ENCODE measurements around the gene BORCS5. TPM values are rescaled to one million over a fixed set of nuclear protein-coding genes. Genes with fewer than 3 reads are reported as not detected.

The BORCS5 gene
- total RNA-seq, 5 donors from 2014 or later (not counting 1 experiment from before 2014, with no cell fraction given) = 18.0 to 34.0 (median 25.5) TPM

GRCh38 chr12:12447837-12448236 lies 91.0 kb downstream of the BORCS5 start:
- no peak for DNase-seq
- ChIA-PET POLR2A (interaction anchor here in 1 of 2 donors (0.6 kb wide), 1 partner anchor 32 kb away, joined by 4 read pairs; no protein-coding TSS in a partner anchor), CTCF (no interaction called here)
- H3K36me3 ChIP-seq (ENCODE audit: control insufficient read depth in 2 of 2, extremely low read depth in 1 of 2, insufficient read depth in 1 of 2, low read length in 1 of 2) = peaks cover 0 to 3% of the 10 kb centered on the region in 2 donors
- no CpG with 5 or more reads among the region's 10 CpGs for WGBS (ENCODE audit: insufficient coverage)
- H3K4me1 ChIP-seq (ENCODE audit: control insufficient read depth in 1 of 2, extremely low read depth in 1 of 2, insufficient read depth in 2 of 2, low read length in 2 of 2) = peaks cover 5 to 39% of the 10 kb centered on the region in 2 experiments
- Mint-ChIP-seq H3K4me1 (peaks cover 24 to 55% (median 49%) of the 10 kb centered on the region in 3 donors), H3K4me3 (no peak overlapping the region), H3K27me3 (no peaks in the 10 kb centered on the region), H3K36me3 (peaks cover 27% of the 10 kb centered on the region), H3K27ac (no peak overlapping the region), H3K9me3 (no peaks in the 10 kb centered on the region)
- no peaks in the 10 kb centered on the region for H3K9me3 ChIP-seq
- no peak overlapping the region for H3K27ac ChIP-seq (ENCODE audit: low read length)
- H3K27me3 ChIP-seq (replicated peaks in 1 of 2; ENCODE audit: control insufficient read depth in 2 of 2, extremely low read depth in 1 of 2, insufficient read depth in 2 of 2, low read length in 1 of 2) = no peaks in the 10 kb centered on the region
- ATAC-seq (replicated peaks in 1 of 4) = no peak
- no peak overlapping the region for H3K4me3 ChIP-seq (ENCODE audit: control insufficient read depth in 1 of 2, extremely low read depth in 1 of 2, low read length in 1 of 2)

GRCh38 chr12:12449533-12450025 lies 92.7 kb downstream of the BORCS5 start:
- POLR2A ChIA-PET = no interaction called here
- H3K27ac Mint-ChIP-seq = peak overlapping the region in 1 of 2 donors; percentile 4
- H3K9me3 Mint-ChIP-seq = no peaks in the 10 kb centered on the region

GRCh38 chr12:12450043-12450471 lies 93.2 kb downstream of the BORCS5 start:
- Histone ChIP-seq H3K27me3 (replicated peaks in 1 of 2; ENCODE audit: control insufficient read depth in 2 of 2, extremely low read depth in 1 of 2, insufficient read depth in 2 of 2, low read length in 1 of 2) (no peaks in the 10 kb centered on the region), H3K4me1 (ENCODE audit: control insufficient read depth in 1 of 2, extremely low read depth in 1 of 2, insufficient read depth in 2 of 2, low read length in 2 of 2) (peaks cover 0 to 19% of the 10 kb centered on the region in 2 experiments), H3K4me3 (ENCODE audit: control insufficient read depth in 1 of 2, extremely low read depth in 1 of 2, low read length in 1 of 2) (no peak overlapping the region), H3K36me3 (ENCODE audit: control insufficient read depth in 2 of 2, extremely low read depth in 1 of 2, insufficient read depth in 1 of 2, low read length in 1 of 2) (peaks cover 0 to 3% of the 10 kb centered on the region in 2 donors), H3K27ac (ENCODE audit: low read length) (no peak overlapping the region), H3K9me3 (no peaks in the 10 kb centered on the region)
- no peak overlapping the region for H3K4me3 Mint-ChIP-seq
- DNase-seq = no peak
- H3K27me3 Mint-ChIP-seq = no peaks in the 10 kb centered on the region
- H3K36me3 Mint-ChIP-seq = peaks cover 32% of the 10 kb centered on the region
- CTCF ChIA-PET = no interaction called here
- WGBS (ENCODE audit: insufficient coverage) = 100% methylated on average over 2 of the region's 2 CpGs
- H3K27ac Mint-ChIP-seq = no peak overlapping the region
- POLR2A ChIA-PET = no interaction called here
- H3K9me3 Mint-ChIP-seq = no peaks in the 10 kb centered on the region
- H3K4me1 Mint-ChIP-seq = peaks cover 8 to 36% (median 30%) of the 10 kb centered on the region in 3 donors
- ATAC-seq (replicated peaks in 1 of 4) = no peak

More at GRCh38 chr12:12449533-12450025, 92.7 kb downstream of the BORCS5 start:
- H3K9me3 ChIP-seq = no peaks in the 10 kb centered on the region
- CTCF ChIA-PET = no interaction called here
- DNase-seq = no peak
- H3K4me3 Mint-ChIP-seq = no peak overlapping the region
- 100% methylated on average over 11 of the region's 13 CpGs for WGBS (ENCODE audit: insufficient coverage)
- H3K36me3 Mint-ChIP-seq = peaks cover 32% of the 10 kb centered on the region
- peaks cover 0 to 24% of the 10 kb centered on the region in 2 experiments for H3K4me1 ChIP-seq (ENCODE audit: control insufficient read depth in 1 of 2, extremely low read depth in 1 of 2, insufficient read depth in 2 of 2, low read length in 2 of 2)
- H3K27ac ChIP-seq (ENCODE audit: low read length) = no peak overlapping the region
- ATAC-seq (replicated peaks in 1 of 4) = no peak
- H3K27me3 Mint-ChIP-seq = no peaks in the 10 kb centered on the region
- H3K27me3 ChIP-seq (replicated peaks in 1 of 2; ENCODE audit: control insufficient read depth in 2 of 2, extremely low read depth in 1 of 2, insufficient read depth in 2 of 2, low read length in 1 of 2) = no peaks in the 10 kb centered on the region
- no peak overlapping the region for H3K4me3 ChIP-seq (ENCODE audit: control insufficient read depth in 1 of 2, extremely low read depth in 1 of 2, low read length in 1 of 2)
- H3K4me1 Mint-ChIP-seq = peaks cover 7 to 37% (median 31%) of the 10 kb centered on the region in 3 donors
- peaks cover 0 to 3% of the 10 kb centered on the region in 2 donors for H3K36me3 ChIP-seq (ENCODE audit: control insufficient read depth in 2 of 2, extremely low read depth in 1 of 2, insufficient read depth in 1 of 2, low read length in 1 of 2)

- Mint-ChIP-seq H3K27me3 (no peaks in the 10 kb centered on the region), H3K36me3 (peaks cover 32% of the 10 kb centered on the region), H3K4me3 (no peak overlapping the region), H3K4me1 (peaks cover 15 to 34% (median 33%) of the 10 kb centered on the region in 3 donors), H3K9me3 (no peaks in the 10 kb centered on the region), H3K27ac (no peak overlapping the region)
- H3K36me3 ChIP-seq (ENCODE audit: control insufficient read depth in 2 of 2, extremely low read depth in 1 of 2, insufficient read depth in 1 of 2, low read length in 1 of 2) = peaks cover 0 to 1% of the 10 kb centered on the region in 2 donors
- no peaks in the 10 kb centered on the region for H3K9me3 ChIP-seq
- ChIA-PET CTCF (no interaction called here), POLR2A (no interaction called here)
- no peaks in the 10 kb centered on the region for H3K27me3 ChIP-seq (replicated peaks in 1 of 2; ENCODE audit: control insufficient read depth in 2 of 2, extremely low read depth in 1 of 2, insufficient read depth in 2 of 2, low read length in 1 of 2)
- no peak overlapping the region for H3K4me3 ChIP-seq (ENCODE audit: control insufficient read depth in 1 of 2, extremely low read depth in 1 of 2, low read length in 1 of 2)
- ATAC-seq (replicated peaks in 1 of 4) = no peak
- DNase-seq = no peak
- H3K27ac ChIP-seq (ENCODE audit: low read length) = no peak overlapping the region
- no CpG with 5 or more reads among the region's 4 CpGs for WGBS (ENCODE audit: insufficient coverage)
- peaks cover 0 to 15% of the 10 kb centered on the region in 2 experiments for H3K4me1 ChIP-seq (ENCODE audit: control insufficient read depth in 1 of 2, extremely low read depth in 1 of 2, insufficient read depth in 2 of 2, low read length in 2 of 2)
Measured at GRCh38 chr12:12451098-12451497, 94.2 kb downstream of the BORCS5 start.

- Histone ChIP-seq H3K4me3 (ENCODE audit: control insufficient read depth in 1 of 2, extremely low read depth in 1 of 2, low read length in 1 of 2) (no peak overlapping the region), H3K27me3 (replicated peaks in 1 of 2; ENCODE audit: control insufficient read depth in 2 of 2, extremely low read depth in 1 of 2, insufficient read depth in 2 of 2, low read length in 1 of 2) (no peaks in the 10 kb centered on the region), H3K4me1 (ENCODE audit: control insufficient read depth in 1 of 2, extremely low read depth in 1 of 2, insufficient read depth in 2 of 2, low read length in 2 of 2) (peaks cover 0 to 14% of the 10 kb centered on the region in 2 experiments), H3K36me3 (ENCODE audit: control insufficient read depth in 2 of 2, extremely low read depth in 1 of 2, insufficient read depth in 1 of 2, low read length in 1 of 2) (no peaks in the 10 kb centered on the region), H3K9me3 (no peaks in the 10 kb centered on the region), H3K27ac (ENCODE audit: low read length) (no peak overlapping the region)
- Mint-ChIP-seq H3K9me3 (no peaks in the 10 kb centered on the region), H3K4me1 (peaks cover 17 to 32% (median 30%) of the 10 kb centered on the region in 3 donors), H3K27ac (no peak overlapping the region), H3K36me3 (peaks cover 24% of the 10 kb centered on the region), H3K27me3 (no peaks in the 10 kb centered on the region), H3K4me3 (no peak overlapping the region)
- ChIA-PET CTCF (no interaction called here), POLR2A (no interaction called here)
- ATAC-seq (replicated peaks in 1 of 4) = no peak
- DNase-seq = no peak
- WGBS (ENCODE audit: insufficient coverage) = 96% methylated on average over 7 of the region's 21 CpGs
Measured at GRCh38 chr12:12452326-12452902, 95.5 kb downstream of the BORCS5 start.

GRCh38 chr12:12453635-12454034 lies 96.8 kb downstream of the BORCS5 start:
- CTCF ChIA-PET = interaction anchor here in 1 of 2 donors (0.7 kb wide), 1 partner anchor 26 kb away, joined by 3 read pairs; no protein-coding TSS in a partner anchor
- Histone ChIP-seq H3K9me3 (no peaks in the 10 kb centered on the region), H3K4me3 (ENCODE audit: control insufficient read depth in 1 of 2, extremely low read depth in 1 of 2, low read length in 1 of 2) (no peak overlapping the region), H3K4me1 (ENCODE audit: control insufficient read depth in 1 of 2, extremely low read depth in 1 of 2, insufficient read depth in 2 of 2, low read length in 2 of 2) (peaks cover 0 to 10% of the 10 kb centered on the region in 2 experiments), H3K36me3 (ENCODE audit: control insufficient read depth in 2 of 2, extremely low read depth in 1 of 2, insufficient read depth in 1 of 2, low read length in 1 of 2) (no peaks in the 10 kb centered on the region), H3K27ac (ENCODE audit: low read length) (no peak overlapping the region), H3K27me3 (replicated peaks in 1 of 2; ENCODE audit: control insufficient read depth in 2 of 2, extremely low read depth in 1 of 2, insufficient read depth in 2 of 2, low read length in 1 of 2) (no peaks in the 10 kb centered on the region)
- Mint-ChIP-seq H3K4me3 (no peak overlapping the region), H3K27ac (no peak overlapping the region), H3K36me3 (peaks cover 27% of the 10 kb centered on the region), H3K4me1 (peaks cover 16 to 34% (median 31%) of the 10 kb centered on the region in 3 donors), H3K9me3 (no peaks in the 10 kb centered on the region), H3K27me3 (no peaks in the 10 kb centered on the region)
- WGBS (ENCODE audit: insufficient coverage) = no CpG with 5 or more reads among the region's 1 CpG
- DNase-seq (no peak), ATAC-seq (replicated peaks in 1 of 4) (no peak)
- POLR2A ChIA-PET = no interaction called here
